Muscle of leg (tissue), 11 donors: ENCODE data around the gene CYP19A1. TPM values are rescaled to one million over a fixed set of nuclear protein-coding genes. Genes with fewer than 3 reads are reported as not detected.

ENCODE experiments used
- DNase-seq: peaks from one replicate; pipeline ENCODE4 v3.0.0; 2013
- H3K27ac ChIP-seq: one replicate; pipeline ENCODE4 v1.5.1; 2013; ENCODE audit warnings: mild to moderate bottlenecking, low read length, control low read depth
- H3K27me3 ChIP-seq: one replicate; pipeline ENCODE4 v1.6.1; 2013; ENCODE audit warnings: low read length; ENCODE audit not compliant: control insufficient read depth, insufficient read depth
- H3K36me3 ChIP-seq: one replicate; pipeline ENCODE4 v1.6.1; 2013; ENCODE audit warnings: low read length; ENCODE audit not compliant: control insufficient read depth, insufficient read depth
- H3K4me1 ChIP-seq: one replicate; pipeline ENCODE4 v1.6.1; 2013; ENCODE audit warnings: low read length; ENCODE audit not compliant: control insufficient read depth, insufficient read depth
- H3K4me3 ChIP-seq: one replicate; pipeline ENCODE4 v1.5.1; 2013; ENCODE audit warnings: low read length, control low read depth
- H3K9me3 ChIP-seq: replicated peaks from 2 replicates; pipeline ENCODE4 v1.6.1; 2013; ENCODE audit warnings: low read depth, low read length; ENCODE audit not compliant: control insufficient read depth
- WGBS: methylation state at CpG from one replicate; pipeline ENCODE4 v1.1.5; 2013; ENCODE audit warnings: missing lambda C conversion rate; ENCODE audit not compliant: insufficient coverage; 5-methylcytosine and 5-hydroxymethylcytosine counted together
- polyA plus RNA-seq, 8 donors: library from polyadenylated mRNA; unstranded; fragments of 120-200 nt; gene quantifications; one replicate each; pipeline versions ENCODE4 v1.2.1 to v1.2.3, GENCODE V29; 2013; ENCODE audit warnings: inconsistent platforms in 1 of 8, low replicate concordance in 1 of 8; ENCODE audit not compliant: insufficient read length in 8 of 8, insufficient read depth in 1 of 8
- total RNA-seq: library from RNA; stranded (reverse); fragments of 120-200 nt; gene quantifications from one replicate; pipeline ENCODE4 v1.2.4, GENCODE V29; 2013

Gene CYP19A1
- total and polyA plus RNA-seq, 9 donors, result 0.51 to 2.0 (median 0.66) TPM

DNA sequence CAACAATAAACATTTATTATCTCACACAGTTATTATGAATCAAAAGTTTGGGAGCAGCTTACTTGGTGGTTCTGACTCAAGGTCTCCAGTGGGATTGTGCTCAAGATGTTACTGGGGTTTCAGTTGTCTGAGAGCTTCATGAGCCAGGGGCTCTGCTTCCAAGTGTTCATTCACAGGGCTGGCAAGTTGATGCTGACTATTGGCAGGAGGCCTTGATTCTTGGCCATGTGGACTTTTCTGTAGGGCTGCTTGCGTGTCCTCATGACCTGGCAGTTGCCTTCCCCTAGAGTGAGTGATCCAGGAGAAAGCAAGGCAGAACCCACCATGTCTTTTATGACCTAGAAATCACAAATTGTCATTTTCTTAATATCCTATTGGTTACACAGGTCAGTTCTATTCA lies 156.5 kb downstream of the CYP19A1 start:
- peak; percentile 45 for DNase-seq
- H3K4me3 ChIP-seq, result no peak overlapping the region
- H3K36me3 ChIP-seq, result no peaks in the 10 kb centered on the region
- H3K27me3 ChIP-seq, result no peaks in the 10 kb centered on the region
- no peak overlapping the region for H3K27ac ChIP-seq
- WGBS, result no CpG with 5 or more reads among the region's 1 CpG
- peaks cover 23% of the 10 kb centered on the region for H3K4me1 ChIP-seq
- no peaks in the 10 kb centered on the region for H3K9me3 ChIP-seq

DNA sequence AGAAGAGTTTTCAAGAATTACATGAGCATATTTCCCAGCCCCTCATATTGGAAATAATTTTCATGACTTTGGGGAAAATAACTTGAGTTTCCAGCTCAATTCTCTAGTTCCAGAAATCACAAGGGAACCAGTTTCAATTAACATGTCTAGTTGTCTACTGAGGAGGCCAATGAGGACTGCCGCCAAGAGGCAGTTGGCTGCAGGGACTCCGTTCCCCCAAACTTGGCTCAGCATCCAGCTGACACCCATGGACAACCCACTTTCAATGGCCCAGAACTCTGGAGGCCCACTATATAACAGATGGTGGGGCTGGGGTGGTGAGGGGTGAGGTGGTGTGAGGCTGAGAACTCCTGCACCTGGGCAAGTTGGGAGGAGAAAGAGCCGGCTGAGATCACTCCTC lies 157.2 kb downstream of the CYP19A1 start:
- Histone ChIP-seq H3K36me3 (no peaks in the 10 kb centered on the region), H3K27me3 (no peaks in the 10 kb centered on the region), H3K9me3 (no peaks in the 10 kb centered on the region), H3K4me3 (no peak overlapping the region), H3K4me1 (peaks cover 16% of the 10 kb centered on the region), H3K27ac (no peak overlapping the region)
- 44% methylated on average over 3 of the region's 3 CpGs for WGBS
- DNase-seq, result no peak

DNA sequence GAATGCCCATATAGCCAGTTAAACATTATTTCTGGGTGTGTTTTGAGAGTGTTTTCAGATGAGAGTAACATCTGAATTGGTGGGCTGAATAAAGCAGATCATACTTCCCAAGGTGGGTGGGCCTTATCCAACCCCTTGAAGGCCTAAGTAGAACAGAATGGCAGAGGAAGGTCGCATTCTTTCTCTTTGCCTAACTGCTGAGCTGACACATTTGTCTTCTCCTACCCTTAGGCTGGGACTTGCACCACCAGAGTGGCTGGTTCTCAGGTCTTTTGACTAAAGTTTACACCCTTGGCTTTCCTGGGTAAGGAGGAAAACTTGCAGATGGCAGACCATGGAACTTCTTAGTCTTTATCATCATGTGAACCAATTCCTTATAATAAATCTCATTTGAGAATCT lies 157.9 kb downstream of the CYP19A1 start:
- H3K27me3 ChIP-seq, result no peaks in the 10 kb centered on the region
- DNase-seq, result no peak
- no peaks in the 10 kb centered on the region for H3K36me3 ChIP-seq
- no peak overlapping the region for H3K4me3 ChIP-seq
- H3K27ac ChIP-seq, result no peak overlapping the region
- no peaks in the 10 kb centered on the region for H3K9me3 ChIP-seq
- 86% methylated on average over 1 of the region's 1 CpG for WGBS
- peaks cover 10% of the 10 kb centered on the region for H3K4me1 ChIP-seq

DNA sequence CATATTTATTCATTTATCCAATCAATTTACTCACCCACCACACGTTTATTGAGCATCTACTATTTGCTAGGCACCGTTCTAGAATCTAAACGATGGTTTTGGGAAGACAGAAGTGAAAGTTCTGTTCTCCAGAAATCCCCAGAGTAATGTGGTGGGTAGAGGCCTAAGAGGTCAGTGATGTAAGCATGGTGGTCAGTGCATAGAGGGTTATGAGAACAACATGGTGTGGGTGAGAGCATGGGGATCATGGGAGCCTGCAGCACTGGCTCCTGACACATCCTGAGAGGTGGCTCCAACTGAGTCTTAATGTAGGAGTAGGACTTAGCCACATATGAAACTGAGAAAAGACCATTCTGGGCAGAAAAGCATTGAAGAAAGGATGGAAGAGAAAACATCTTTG lies 158.4 kb downstream of the CYP19A1 start:
- DNase-seq, result no peak
- H3K9me3 ChIP-seq, result no peaks in the 10 kb centered on the region
- H3K36me3 ChIP-seq, result no peaks in the 10 kb centered on the region
- H3K4me1 ChIP-seq, result peaks cover 8% of the 10 kb centered on the region
- WGBS, result no CpG with 5 or more reads among the region's 3 CpGs
- H3K4me3 ChIP-seq, result no peak overlapping the region
- no peaks in the 10 kb centered on the region for H3K27me3 ChIP-seq
- no peak overlapping the region for H3K27ac ChIP-seq

DNA sequence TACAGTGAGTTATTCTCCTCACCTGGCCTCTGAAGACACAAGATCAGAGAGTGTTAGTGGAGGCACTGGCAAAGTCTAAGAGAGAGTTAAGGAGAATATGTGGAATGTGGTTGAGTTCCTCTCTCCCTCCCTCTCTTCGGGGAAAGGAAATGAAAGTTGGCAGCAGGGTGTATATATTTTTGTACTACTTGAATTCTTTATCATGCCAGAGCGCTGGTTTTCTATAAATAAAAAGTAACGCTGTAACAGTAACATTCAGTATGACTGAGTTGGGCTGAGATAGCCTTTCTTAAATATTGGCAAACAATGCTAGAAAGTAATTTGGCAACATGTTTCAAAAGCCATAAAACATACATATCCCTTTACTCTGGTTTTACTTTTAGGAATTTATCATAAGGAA lies 166.2 kb downstream of the CYP19A1 start:
- Histone ChIP-seq H3K27me3 (no peaks in the 10 kb centered on the region), H3K36me3 (no peaks in the 10 kb centered on the region), H3K4me1 (peaks cover 7% of the 10 kb centered on the region), H3K9me3 (no peaks in the 10 kb centered on the region), H3K27ac (peak overlapping the region; percentile 62), H3K4me3 (no peak overlapping the region)
- WGBS, result no CpG with 5 or more reads among the region's 3 CpGs
- DNase-seq, result peak; percentile 91

DNA sequence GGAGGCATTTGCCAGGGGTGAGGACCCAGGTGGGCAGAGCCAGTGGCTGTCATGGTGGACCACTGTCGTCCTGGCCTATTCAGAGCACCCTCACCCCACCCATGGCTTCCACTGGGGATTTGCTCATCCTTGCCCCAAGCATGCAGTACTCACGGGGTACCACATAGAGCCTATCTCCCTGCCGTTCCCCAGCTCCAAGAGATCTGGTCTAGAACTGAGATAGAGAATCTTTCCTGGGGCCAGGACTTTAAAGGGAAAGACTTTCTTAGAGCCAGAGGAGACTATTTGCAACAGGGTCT lies 166.8 kb downstream of the CYP19A1 start:
- 50% methylated on average over 1 of the region's 3 CpGs for WGBS
- Histone ChIP-seq H3K4me3 (no peak overlapping the region), H3K27me3 (no peaks in the 10 kb centered on the region), H3K9me3 (no peaks in the 10 kb centered on the region), H3K36me3 (no peaks in the 10 kb centered on the region), H3K4me1 (peaks cover 7% of the 10 kb centered on the region), H3K27ac (peak overlapping the region; percentile 62)
- DNase-seq, result no peak

DNA sequence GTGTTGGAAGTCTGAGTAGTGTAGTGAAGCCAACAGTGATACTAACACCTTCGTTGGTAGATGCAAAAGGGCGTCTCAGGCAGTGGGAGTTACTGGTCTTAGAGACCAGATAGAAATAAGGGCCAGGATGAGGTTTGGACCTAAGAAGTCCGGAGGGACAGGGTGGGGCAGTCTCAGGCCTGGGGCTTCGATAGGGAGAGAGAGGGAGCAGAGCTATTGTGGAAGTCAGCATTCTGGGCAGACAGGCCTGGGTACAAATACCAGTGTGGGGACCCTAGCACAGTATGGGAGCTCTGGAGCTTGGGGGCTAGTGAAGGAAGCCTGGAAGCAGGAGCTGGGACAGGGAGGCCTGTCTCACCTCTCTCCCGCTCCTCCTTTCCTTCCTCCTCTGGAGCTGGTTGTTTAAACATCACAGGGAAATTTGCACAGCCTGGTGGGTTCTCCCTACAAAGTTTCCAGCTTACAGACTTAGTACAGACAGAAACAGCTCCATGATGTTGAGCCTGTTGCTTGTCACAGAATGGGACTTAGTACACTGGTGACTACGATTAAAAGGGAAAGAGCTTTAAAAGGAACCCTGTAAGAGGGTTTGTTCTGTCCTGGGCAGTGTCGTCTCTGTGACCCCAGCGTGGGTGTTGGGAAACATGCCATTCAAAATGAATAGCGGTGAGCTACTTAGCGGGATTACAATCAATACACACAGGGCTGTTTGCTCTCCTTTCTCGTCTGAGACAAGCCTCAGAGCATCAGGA lies 167.3 kb downstream of the CYP19A1 start:
- Histone ChIP-seq H3K27ac (peak overlapping the region; percentile 62), H3K9me3 (no peaks in the 10 kb centered on the region), H3K27me3 (no peaks in the 10 kb centered on the region), H3K36me3 (no peaks in the 10 kb centered on the region), H3K4me3 (no peak overlapping the region), H3K4me1 (peaks cover 7% of the 10 kb centered on the region)
- WGBS, result 55% methylated on average over 8 of the region's 11 CpGs
- no peak for DNase-seq

DNA sequence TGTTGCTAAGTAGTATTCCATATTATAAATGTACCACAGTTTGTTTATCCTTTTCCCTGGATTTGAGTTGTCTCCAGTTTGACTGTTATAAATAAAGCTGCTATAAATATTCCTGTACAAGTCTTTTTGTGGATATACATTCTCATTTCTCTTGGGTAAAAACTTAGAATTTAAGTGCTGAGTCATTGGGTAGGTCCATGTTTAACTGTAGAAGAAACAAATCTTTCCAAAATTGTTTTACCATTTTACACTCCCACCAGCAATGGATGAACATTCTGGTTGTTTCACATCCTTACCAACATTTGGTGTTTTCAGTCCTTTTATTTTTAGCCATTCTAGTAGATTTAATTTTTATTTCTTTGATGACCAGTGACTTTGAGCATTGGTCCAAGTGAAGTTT lies 169.7 kb downstream of the CYP19A1 start:
- H3K36me3 ChIP-seq, result no peaks in the 10 kb centered on the region
- DNase-seq, result no peak
- no peaks in the 10 kb centered on the region for H3K27me3 ChIP-seq
- H3K9me3 ChIP-seq, result no peaks in the 10 kb centered on the region
- peaks cover 7% of the 10 kb centered on the region for H3K4me1 ChIP-seq
- no peak overlapping the region for H3K4me3 ChIP-seq
- H3K27ac ChIP-seq, result no peak overlapping the region

DNA sequence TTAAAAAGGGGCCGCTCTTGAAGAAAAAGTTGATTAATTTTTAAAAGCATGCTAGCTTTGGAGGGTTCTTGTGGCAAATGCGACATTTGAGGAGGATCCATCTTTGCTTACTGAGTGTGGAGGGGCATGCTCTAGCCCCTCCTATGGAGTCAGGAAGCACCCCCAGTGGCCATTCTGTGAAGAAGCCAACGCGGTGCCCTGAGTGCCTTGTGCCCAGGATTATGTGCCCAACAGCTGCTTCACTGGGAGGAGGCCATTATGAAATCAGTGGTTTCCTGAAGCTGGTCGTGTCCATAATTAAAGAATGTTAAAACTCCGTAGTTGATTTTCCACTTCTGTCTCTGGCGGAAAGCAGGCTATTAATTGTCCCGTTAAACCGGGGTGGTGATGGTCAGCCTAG lies 174.6 kb downstream of the CYP19A1 start:
- Histone ChIP-seq H3K36me3 (no peaks in the 10 kb centered on the region), H3K27me3 (no peaks in the 10 kb centered on the region), H3K27ac (no peak overlapping the region), H3K9me3 (no peaks in the 10 kb centered on the region), H3K4me1 (peaks cover 20% of the 10 kb centered on the region), H3K4me3 (no peak overlapping the region)
- DNase-seq, result no peak
- 78% methylated on average over 9 of the region's 9 CpGs for WGBS

DNA sequence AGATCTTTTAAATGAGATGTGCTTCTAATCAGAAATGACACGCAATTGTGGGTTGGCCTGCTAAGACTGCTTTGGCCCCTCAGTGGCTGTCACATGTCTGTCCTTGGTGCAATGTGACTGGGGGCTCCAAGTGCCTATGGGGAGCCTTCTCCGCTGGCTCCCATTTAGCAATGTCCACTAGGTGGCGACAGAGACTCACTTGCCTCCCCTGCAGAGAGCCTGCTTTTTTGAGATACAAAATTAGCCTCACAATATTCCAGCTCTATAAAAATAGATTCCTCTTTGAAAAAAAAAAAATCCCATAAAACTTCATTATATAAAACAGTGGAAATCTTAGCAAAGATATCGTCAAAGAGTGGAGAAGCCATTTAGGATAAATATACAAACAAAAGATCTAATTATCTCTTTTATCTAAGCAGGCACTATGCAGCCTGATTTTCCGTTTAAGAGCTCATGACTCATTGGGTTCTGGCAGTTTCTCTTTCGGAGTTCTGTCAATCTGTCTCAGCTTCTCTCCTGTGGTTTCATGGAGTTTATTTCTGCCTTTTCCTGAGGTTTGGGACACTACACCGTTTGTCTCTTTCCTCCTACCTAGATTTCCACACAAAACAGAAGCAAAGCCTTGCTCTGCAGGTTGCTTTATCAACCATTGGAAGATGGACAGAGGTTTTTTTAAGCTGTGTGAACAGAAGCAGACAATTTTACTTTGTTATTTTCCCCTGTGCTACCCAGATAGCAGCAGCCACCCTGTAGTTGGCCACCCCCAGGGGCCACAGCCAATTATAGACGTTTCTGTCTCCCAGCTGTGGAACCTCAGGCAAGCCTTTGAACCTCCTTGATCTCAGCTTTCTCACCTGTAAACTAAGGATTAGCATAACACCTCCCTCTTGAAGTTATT lies 175.3 kb downstream of the CYP19A1 start:
- H3K36me3 ChIP-seq, result no peaks in the 10 kb centered on the region
- no peaks in the 10 kb centered on the region for H3K27me3 ChIP-seq
- peaks cover 20% of the 10 kb centered on the region for H3K4me1 ChIP-seq
- WGBS, result 25% methylated on average over 2 of the region's 8 CpGs
- peak; percentile 83 for DNase-seq
- H3K4me3 ChIP-seq, result no peak overlapping the region
- H3K27ac ChIP-seq, result peak overlapping the region; percentile 56
- H3K9me3 ChIP-seq, result no peaks in the 10 kb centered on the region
